ENCODE measurements around the gene IL4I1. TPM values are rescaled to one million over a fixed set of nuclear protein-coding genes. Genes with fewer than 3 reads are reported as not detected.

The IL4I1 gene
- polyA plus RNA-seq, 1 donor from 2014 or later, result 0.39 TPM

- Mint-ChIP-seq H3K27ac (no peak overlapping the region), H3K4me1 (peaks cover 2 to 20% (median 8%) of the 10 kb centered on the region in 3 donors), H3K4me3 (peak overlapping the region in 1 of 4 donors; percentile 50), H3K36me3 (peaks cover 8% of the 10 kb centered on the region), H3K9me3 (no peaks in the 10 kb centered on the region), H3K27me3 (no peaks in the 10 kb centered on the region)
Measured at GRCh38 chr19:49861541-49862378, 34.9 kb downstream of the IL4I1 start.

GRCh38 chr19:49861107-49861506 is 35.6 kb downstream of the IL4I1 start:
- Mint-ChIP-seq H3K27ac (peak overlapping the region in 1 of 3 donors; percentile 39), H3K4me1 (peaks cover 0 to 13% (median 8%) of the 10 kb centered on the region in 3 donors), H3K9me3 (no peaks in the 10 kb centered on the region), H3K27me3 (no peaks in the 10 kb centered on the region), H3K36me3 (peaks cover 8% of the 10 kb centered on the region), H3K4me3 (peak overlapping the region in 1 of 4 donors; percentile 20)

GRCh38 chr19:49860336-49861102 is 36.2 kb downstream of the IL4I1 start:
- Mint-ChIP-seq H3K36me3 (peaks cover 8% of the 10 kb centered on the region), H3K27ac (peak overlapping the region in 1 of 3 donors; percentile 39), H3K27me3 (no peaks in the 10 kb centered on the region), H3K9me3 (no peaks in the 10 kb centered on the region), H3K4me3 (peak overlapping the region in 1 of 4 donors; percentile 20), H3K4me1 (peaks cover 0 to 8% (median 8%) of the 10 kb centered on the region in 3 donors)

GRCh38 chr19:49859682-49860335 is 36.9 kb downstream of the IL4I1 start:
- no peak overlapping the region for H3K27ac Mint-ChIP-seq
- H3K9me3 Mint-ChIP-seq, result no peaks in the 10 kb centered on the region
- peaks cover 10% of the 10 kb centered on the region for H3K36me3 Mint-ChIP-seq
- H3K4me1 Mint-ChIP-seq, result peaks cover 0 to 5% (median 5%) of the 10 kb centered on the region in 3 donors
- H3K4me3 Mint-ChIP-seq, result peak overlapping the region in 1 of 4 donors; percentile 48
- no peaks in the 10 kb centered on the region for H3K27me3 Mint-ChIP-seq

- Mint-ChIP-seq H3K4me1 (peaks cover 0 to 7% (median 5%) of the 10 kb centered on the region in 3 donors), H3K27me3 (no peaks in the 10 kb centered on the region), H3K36me3 (peaks cover 7% of the 10 kb centered on the region), H3K27ac (peak overlapping the region in 1 of 3 donors; percentile 51), H3K4me3 (peak overlapping the region in 1 of 4 donors; percentile 29), H3K9me3 (no peaks in the 10 kb centered on the region)
Measured at GRCh38 chr19:49858088-49858985, 38.4 kb downstream of the IL4I1 start.

- H3K27me3 Mint-ChIP-seq, result no peaks in the 10 kb centered on the region
- peaks cover under 1 to 6% (median 6%) of the 10 kb centered on the region in 3 donors for H3K4me1 Mint-ChIP-seq
- H3K27ac Mint-ChIP-seq, result no peak overlapping the region
- H3K36me3 Mint-ChIP-seq, result peaks cover 5% of the 10 kb centered on the region
- no peak overlapping the region for H3K4me3 Mint-ChIP-seq
- H3K9me3 Mint-ChIP-seq, result no peaks in the 10 kb centered on the region
Measured at GRCh38 chr19:49857838-49858087, 38.9 kb downstream of the IL4I1 start.

- peak overlapping the region in 1 of 4 donors; percentile 73 for H3K4me3 Mint-ChIP-seq
- H3K27ac Mint-ChIP-seq, result peak overlapping the region in 1 of 3 donors; percentile 56
- no peaks in the 10 kb centered on the region for H3K9me3 Mint-ChIP-seq
- no peaks in the 10 kb centered on the region for H3K27me3 Mint-ChIP-seq
- H3K4me1 Mint-ChIP-seq, result peaks cover 6 to 11% (median 11%) of the 10 kb centered on the region in 3 donors
- H3K36me3 Mint-ChIP-seq, result peaks cover 5% of the 10 kb centered on the region
Measured at GRCh38 chr19:49857061-49857837, 39.4 kb downstream of the IL4I1 start.

- Mint-ChIP-seq H3K9me3 (no peaks in the 10 kb centered on the region), H3K27me3 (no peaks in the 10 kb centered on the region), H3K4me1 (peaks cover 10 to 13% (median 13%) of the 10 kb centered on the region in 3 donors), H3K27ac (peak overlapping the region in 2 of 3 donors; percentile 50 to 56), H3K36me3 (peaks cover 3% of the 10 kb centered on the region), H3K4me3 (peak overlapping the region in 1 of 4 donors; percentile 73)
Measured at GRCh38 chr19:49856574-49857021, 40.1 kb downstream of the IL4I1 start.

- peaks cover 10 to 13% (median 13%) of the 10 kb centered on the region in 3 donors for H3K4me1 Mint-ChIP-seq
- H3K9me3 Mint-ChIP-seq, result no peaks in the 10 kb centered on the region
- no peaks in the 10 kb centered on the region for H3K27me3 Mint-ChIP-seq
- peaks cover 2% of the 10 kb centered on the region for H3K36me3 Mint-ChIP-seq
- H3K27ac Mint-ChIP-seq, result peak overlapping the region in 2 of 3 donors; percentile 56 to 70
- H3K4me3 Mint-ChIP-seq, result peak overlapping the region in 1 of 4 donors; percentile 73
Measured at GRCh38 chr19:49855676-49856573, 40.8 kb downstream of the IL4I1 start.

- H3K27me3 Mint-ChIP-seq, result no peaks in the 10 kb centered on the region
- no peaks in the 10 kb centered on the region for H3K9me3 Mint-ChIP-seq
- H3K27ac Mint-ChIP-seq, result peak overlapping the region in 2 of 3 donors; percentile 35 to 70
- peaks cover 11 to 13% (median 13%) of the 10 kb centered on the region in 3 donors for H3K4me1 Mint-ChIP-seq
- H3K36me3 Mint-ChIP-seq, result peaks cover 2% of the 10 kb centered on the region
- peak overlapping the region in 1 of 4 donors; percentile 73 for H3K4me3 Mint-ChIP-seq
Measured at GRCh38 chr19:49855277-49855675, 41.4 kb downstream of the IL4I1 start.

GRCh38 chr19:49854378-49855263 is 42.1 kb downstream of the IL4I1 start:
- H3K27me3 Mint-ChIP-seq, result no peaks in the 10 kb centered on the region
- H3K9me3 Mint-ChIP-seq, result no peaks in the 10 kb centered on the region
- H3K4me3 Mint-ChIP-seq, result no peak overlapping the region
- H3K27ac Mint-ChIP-seq, result peak overlapping the region in 1 of 3 donors; percentile 89
- peaks cover 13 to 19% (median 16%) of the 10 kb centered on the region in 3 donors for H3K4me1 Mint-ChIP-seq
- H3K36me3 Mint-ChIP-seq, result peaks cover 2% of the 10 kb centered on the region

GRCh38 chr19:49853852-49854377 is 42.8 kb downstream of the IL4I1 start:
- Mint-ChIP-seq H3K9me3 (peaks cover 0 to 3% (median 0%) of the 10 kb centered on the region in 3 donors), H3K27me3 (no peaks in the 10 kb centered on the region), H3K36me3 (peaks cover 2% of the 10 kb centered on the region), H3K27ac (peak overlapping the region in 1 of 3 donors; percentile 89), H3K4me3 (peak overlapping the region in 2 of 4 donors; percentile 76 to 93), H3K4me1 (peaks cover 13 to 23% (median 16%) of the 10 kb centered on the region in 3 donors)

Data from IgD-negative memory B cell (primary cell).